Thyroid gland (tissue), 4 donors: Measurements from ENCODE around the gene SRRM2. TPM values are rescaled to one million over a fixed set of nuclear protein-coding genes. Genes with fewer than 3 reads are reported as not detected.

ENCODE experiments used
- DNase-seq, 2 donors: peaks; one replicate each; pipeline ENCODE4 v3.0.0-alpha.2; 2019
- H3K27ac ChIP-seq, 3 donors: fragments of 200-600 bp; sonication (generic); 1 replicate in 2 of 3; 2 replicates in 1 of 3; pipeline ENCODE4 v1.5.1; 2016 to 2019; ENCODE audit warnings: mild to moderate bottlenecking in 1 of 3, moderate library complexity in 1 of 3
- H3K27me3 ChIP-seq: fragments of 200-600 bp; sonication (generic); one replicate; pipeline ENCODE4 v1.5.1; 2019
- H3K36me3 ChIP-seq, 2 donors: fragments of 200-600 bp; sonication (generic); one replicate each; pipeline ENCODE4 v1.5.1; 2016 to 2019
- H3K4me1 ChIP-seq, 2 donors: fragments of 200-600 bp; sonication (generic); one replicate each; pipeline ENCODE4 v1.5.1; 2017 to 2019
- H3K4me3 ChIP-seq, 3 donors: fragments of 200-600 bp; sonication (generic); replicated peaks in 1 of 3; 1 replicate in 2 of 3; 2 replicates in 1 of 3; pipeline ENCODE4 v1.5.1; 2016; ENCODE audit warnings: mild to moderate bottlenecking in 1 of 3
- H3K9me3 ChIP-seq: fragments of 200-600 bp; sonication (generic); one replicate; pipeline ENCODE4 v1.5.1; 2017
- CTCF ChIP-seq, 6 experiments: fragments of 200-600 bp in 3 of 6; fragments of 450-650 bp in 3 of 6; sonication (generic) in 3 of 6; IDR thresholded peaks; one replicate each; pipeline ENCODE4 v1.5.1; 2016 to 2019; ENCODE audit warnings: antibody characterized with exemption in 6 of 6, mild to moderate bottlenecking in 2 of 6, inconsistent platforms in 1 of 6, moderate library complexity in 1 of 6
- POLR2A ChIP-seq, 2 donors: fragments of 450-650 bp; IDR thresholded peaks; one replicate each; pipeline ENCODE4 v1.6.1; 2017; ENCODE audit warnings: antibody characterized with exemption in 2 of 2, mild to moderate bottlenecking in 2 of 2, moderate library complexity in 1 of 2
- whole genome bisulfite sequencing, 2 donors: methylation state at CpG; one replicate each; pipeline ENCODE4 v1.1.5; 2017; 5-methylcytosine and 5-hydroxymethylcytosine counted together
- intact Hi-C: fragments of 100-400 bp; cut with DNase I; formaldehyde crosslinking; loops from one replicate; pipeline ENCODE4 v1.15.1; 2023
- total RNA-seq, 4 donors: library from RNA; depleted of rRNA; stranded (reverse); fragments of >200 nt; gene quantifications; one replicate each; pipeline ENCODE4 v1.2.3, GENCODE V29; 2016

Gene SRRM2
- total RNA-seq, 4 donors from 2014 or later: 262 to 378 (median 312) TPM

- H3K4me3 ChIP-seq: peak overlapping the region in 2 of 3 donors; percentile 83 to 88
- TF ChIP-seq POLR2A (IDR thresholded peaks at IDR 0.05): no peak
- no peak for TF ChIP-seq CTCF (IDR thresholded peaks at IDR 0.05)
- no peaks in the 10 kb centered on the region for H3K9me3 ChIP-seq
- WGBS, 2 donors: 49 to 52% methylated on average over 22 to 23 of the region's 23 CpGs
- peak in 1 of 2 donors; percentile 20 for DNase-seq
- peaks cover 35 to 40% of the 10 kb centered on the region in 2 donors for H3K4me1 ChIP-seq
- intact Hi-C loops: no loop called here
- H3K36me3 ChIP-seq: no peaks in the 10 kb centered on the region
- peak overlapping the region; percentile 93 to 99 (median 98) for H3K27ac ChIP-seq
- no peaks in the 10 kb centered on the region for H3K27me3 ChIP-seq
Measured at GRCh38 chr16:2751577-2752034, 832 bp upstream of the SRRM2 start.

GRCh38 chr16:2752850-2753732 lies 653 bp downstream of the SRRM2 start:
- Histone ChIP-seq H3K36me3 (peaks cover 8 to 11% of the 10 kb centered on the region in 2 donors), H3K27me3 (no peaks in the 10 kb centered on the region)

GRCh38 chr16:2753733-2754020 lies 1.2 kb downstream of the SRRM2 start:
- Histone ChIP-seq H3K36me3 (peaks cover 14 to 17% of the 10 kb centered on the region in 2 donors), H3K27ac (peak overlapping the region in 2 of 3 donors; percentile 98 to 99), H3K9me3 (no peaks in the 10 kb centered on the region), H3K27me3 (no peaks in the 10 kb centered on the region), H3K4me1 (peaks cover 35 to 40% of the 10 kb centered on the region in 2 donors), H3K4me3 (peak overlapping the region; percentile 83 to 88 (median 88))
- peak; percentile 32 to 65 for DNase-seq
- WGBS, 2 donors: 0 to 1% methylated on average over 7 of the region's 7 CpGs
- TF ChIP-seq CTCF (IDR thresholded peaks at IDR 0.05) (no peak), POLR2A (IDR thresholded peaks at IDR 0.05) (no peak)
- intact Hi-C loops: no loop called here

More at GRCh38 chr16:2752850-2753732, 653 bp downstream of the SRRM2 start:
- TF ChIP-seq CTCF (IDR thresholded peaks at IDR 0.05): no peak
- TF ChIP-seq POLR2A (IDR thresholded peaks at IDR 0.05): no peak
- no peaks in the 10 kb centered on the region for H3K9me3 ChIP-seq
- DNase-seq: peak; percentile 81
- peak overlapping the region; percentile 83 to 88 (median 88) for H3K4me3 ChIP-seq
- H3K4me1 ChIP-seq: peaks cover 35 to 40% of the 10 kb centered on the region in 2 donors
- peak overlapping the region; percentile 93 to 99 (median 98) for H3K27ac ChIP-seq
- intact Hi-C loops: no loop called here
- WGBS, 2 donors: 2% methylated on average over 13 to 19 of the region's 82 CpGs

- H3K4me1 ChIP-seq: peaks cover 35 to 40% of the 10 kb centered on the region in 2 donors
- no peaks in the 10 kb centered on the region for H3K27me3 ChIP-seq
- DNase-seq: no peak
- peak overlapping the region in 1 of 3 donors; percentile 0 for H3K4me3 ChIP-seq
- peaks cover 29 to 32% of the 10 kb centered on the region in 2 donors for H3K36me3 ChIP-seq
- intact Hi-C loops: no loop called here
- no peak overlapping the region for H3K27ac ChIP-seq
- no peaks in the 10 kb centered on the region for H3K9me3 ChIP-seq
- TF ChIP-seq CTCF (IDR thresholded peaks at IDR 0.05): no peak
- TF ChIP-seq POLR2A (IDR thresholded peaks at IDR 0.05): no peak
- WGBS, 2 donors: 27 to 31% methylated on average over 3 of the region's 3 CpGs
Measured at GRCh38 chr16:2755158-2755557, 2.7 kb downstream of the SRRM2 start.
